Measurements from ENCODE around the gene TLE6. TPM values are rescaled to one million over a fixed set of nuclear protein-coding genes. Genes with fewer than 3 reads are reported as not detected.

TLE6 gene
- total and polyA plus RNA-seq, 2 of the 8 experiments (the other 6 are each of a cell fraction or from before 2014, with no cell fraction given), result 2.5 to 2.9 TPM

DNA sequence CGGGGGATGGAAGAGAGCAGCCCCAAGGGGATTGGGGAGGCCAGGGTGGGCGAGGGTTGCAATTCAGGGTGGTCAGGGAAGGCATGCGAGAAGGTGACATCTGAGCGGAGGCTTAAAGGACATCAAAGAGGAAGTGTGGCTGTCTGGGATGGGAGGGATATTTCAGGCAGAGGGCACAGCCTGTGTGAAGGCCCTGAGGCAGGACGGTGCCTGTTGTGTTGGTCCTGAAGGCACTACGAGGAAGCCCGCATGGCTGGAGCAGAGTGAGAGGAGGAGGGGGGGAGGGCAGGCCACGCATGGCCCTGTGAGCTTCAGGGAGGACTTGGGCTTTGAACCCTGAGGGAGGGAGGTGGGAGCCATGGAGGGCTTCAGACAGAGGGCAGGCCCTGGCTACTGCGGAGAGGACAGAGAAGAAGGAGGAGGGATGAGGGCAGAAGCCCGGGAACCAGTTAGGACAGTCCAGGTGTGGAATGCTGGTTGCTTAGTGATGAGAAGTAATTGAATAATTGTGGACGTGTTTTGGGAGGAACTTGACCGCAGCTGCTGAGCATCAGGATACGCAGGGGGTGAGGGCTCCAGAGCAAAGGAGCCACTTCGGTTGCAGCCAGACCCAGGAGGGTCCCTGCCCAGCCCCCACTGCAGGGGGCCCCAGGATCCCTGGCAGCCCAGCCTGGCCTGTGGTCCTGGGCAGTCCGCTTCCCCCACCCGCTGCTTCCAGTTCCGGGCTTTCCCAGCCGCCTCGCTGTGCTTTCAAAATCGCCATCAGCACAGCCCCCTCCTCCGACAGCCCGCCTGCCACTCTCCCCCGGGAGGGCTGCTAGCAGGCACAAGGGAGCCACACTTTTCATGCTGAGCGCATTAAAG is 6.2 kb downstream of the TLE6 start (continued):
- TF ChIP-seq RBBP5 (IDR thresholded peaks at IDR 0.05; ENCODE audit: borderline replicate concordance, low read depth, low read length) (no peak), YY1 (IDR thresholded peaks at IDR 0.05; ENCODE audit: low read depth, low read length) (0 out of 2 replicates have a peak, but pooled peaks have one; percentile 44), CHD2 (IDR thresholded peaks at IDR 0.05; ENCODE audit: low read length) (0 out of 2 replicates have a peak, but pooled peaks have one; percentile 17), GTF2F1 (IDR thresholded peaks at IDR 0.05; ENCODE audit: borderline replicate concordance, low read depth, low read length) (no peak), NRF1 (IDR thresholded peaks at IDR 0.05; ENCODE audit: low read depth, low read length) (no peak), MAFK (IDR thresholded peaks at IDR 0.05; ENCODE audit: low read depth, low read length) (no peak), HDAC2 (IDR thresholded peaks at IDR 0.05; ENCODE audit: borderline replicate concordance in 1 of 2, low read depth in 2 of 2, low read length in 2 of 2) (peak; percentile 96 to 98), KDM5A (IDR thresholded peaks at IDR 0.05; ENCODE audit: low read length) (no peak), CREB1 (IDR thresholded peaks at IDR 0.05) (no peak), ASH2L (IDR thresholded peaks at IDR 0.05; ENCODE audit: low read length) (peak; percentile 63), NANOG (IDR thresholded peaks at IDR 0.05; ENCODE audit: insufficient read depth, low read depth, low read length, poor library complexity, severe bottlenecking) (peak; percentile 96), TAF7 (optimal IDR thresholded peaks at IDR 0.05; ENCODE audit: borderline replicate concordance, low read depth, low read length) (no peak), KDM1A (IDR thresholded peaks at IDR 0.05; ENCODE audit: borderline replicate concordance, low read length) (peak; percentile 99), TCF12 (IDR thresholded peaks at IDR 0.05; ENCODE audit: low read depth, low read length) (peak; percentile 68; the same call in 1 of the 2 replicates), SP2 (IDR thresholded peaks at IDR 0.05; ENCODE audit: low read length) (no peak), RXRA (IDR thresholded peaks at IDR 0.05; ENCODE audit: insufficient read depth, low read depth, low read length) (peak; percentile 86), KDM4A (IDR thresholded peaks at IDR 0.05; ENCODE audit: low read depth, low read length, severe bottlenecking) (no peak), GABPA (IDR thresholded peaks at IDR 0.05; ENCODE audit: borderline replicate concordance, insufficient read depth, low read length) (0 out of 2 replicates have a peak, but pooled peaks have one; percentile 49)
